Prostate gland (tissue), 2 donors: ENCODE data around the gene CFAP45. TPM values are rescaled to one million over a fixed set of nuclear protein-coding genes. Genes with fewer than 3 reads are reported as not detected.

Experiments
- DNase-seq: peaks from one replicate; pipeline ENCODE4 v3.0.0-alpha.2; 2019; ENCODE audit warnings: low spot score
- H3K27ac ChIP-seq, 2 donors: fragments of 200-600 bp; sonication (generic); 2 replicates each; pipeline ENCODE4 v1.5.1; 2017 to 2019
- H3K27me3 ChIP-seq: fragments of 200-600 bp; sonication (generic); replicated peaks from 2 replicates; pipeline ENCODE4 v1.5.1; 2019; ENCODE audit not compliant: insufficient read depth
- H3K36me3 ChIP-seq, 2 donors: fragments of 200-600 bp; sonication (generic); 1 replicate in 1 of 2; 2 replicates in 1 of 2; pipeline versions ENCODE4 v1.5.1 to v1.8.1; 2017 to 2019
- H3K4me1 ChIP-seq: fragments of 200-600 bp; sonication (generic); replicated peaks from 2 replicates; pipeline ENCODE4 v1.5.1; 2019
- H3K4me3 ChIP-seq, 2 donors: fragments of 200-600 bp; sonication (generic); 2 replicates each; pipeline ENCODE4 v1.5.1; 2017 to 2019
- H3K9me3 ChIP-seq: fragments of 200-600 bp; sonication (generic); 2 replicates; pipeline ENCODE4 v1.5.1; 2017
- CTCF ChIP-seq, 4 experiments: fragments of 200-600 bp in 2 of 4; fragments of 450-650 bp in 2 of 4; sonication (generic) in 2 of 4; IDR thresholded peaks; 1 replicate in 3 of 4; 2 replicates in 1 of 4; pipeline ENCODE4 v1.5.1; 2016 to 2019; ENCODE audit warnings: antibody characterized with exemption in 4 of 4, mild to moderate bottlenecking in 2 of 4, moderate library complexity in 2 of 4
- POLR2A ChIP-seq: fragments of 450-650 bp; IDR thresholded peaks from one replicate; pipeline ENCODE4 v1.6.1; 2016; ENCODE audit warnings: antibody characterized with exemption, mild to moderate bottlenecking
- POLR2AphosphoS5 ChIP-seq: sonication (generic); formaldehyde crosslinking; IDR thresholded peaks from one replicate; pipeline ENCODE4 v1.6.1; 2017; ENCODE audit warnings: antibody characterized with exemption
- WGBS: methylation state at CpG from one replicate; pipeline ENCODE4 v1.1.5; 2018; 5-methylcytosine and 5-hydroxymethylcytosine counted together
- intact Hi-C: fragments of 100-400 bp; cut with DNase I; formaldehyde crosslinking; loops from one replicate; pipeline ENCODE4 v1.14.2; 2022
- total RNA-seq, 2 donors: library from RNA; depleted of rRNA; stranded (reverse); fragments of >200 nt; gene quantifications; one replicate each; pipeline ENCODE4 v1.1.0, GENCODE V29; 2016

Gene CFAP45
- total RNA-seq, 2 donors from 2014 or later: 2.6 TPM; not detected in 1

GRCh38 chr1:159866905-159867663, 32.9 kb downstream of the CFAP45 start:
- H3K27me3 ChIP-seq: no peaks in the 10 kb centered on the region
- H3K4me1 ChIP-seq: no peaks in the 10 kb centered on the region
- H3K36me3 ChIP-seq: no peaks in the 10 kb centered on the region
- no peak overlapping the region for H3K27ac ChIP-seq
- H3K4me3 ChIP-seq: no peak overlapping the region
- TF ChIP-seq POLR2AphosphoS5: no peak
- no peak for TF ChIP-seq POLR2A
- no peak for TF ChIP-seq CTCF (IDR thresholded peaks at IDR 0.05)
- H3K9me3 ChIP-seq: no peaks in the 10 kb centered on the region
- WGBS: 74% methylated on average over 14 of the region's 14 CpGs
- intact Hi-C loops: no loop called here
- DNase-seq: no peak

GRCh38 chr1:159866066-159866465, 33.9 kb downstream of the CFAP45 start:
- DNase-seq: no peak
- no peak overlapping the region for H3K4me3 ChIP-seq
- no peaks in the 10 kb centered on the region for H3K9me3 ChIP-seq
- no peaks in the 10 kb centered on the region for H3K27me3 ChIP-seq
- 50% methylated on average over 1 of the region's 1 CpG for WGBS
- H3K27ac ChIP-seq: no peak overlapping the region
- no peaks in the 10 kb centered on the region for H3K4me1 ChIP-seq
- intact Hi-C loops: no loop called here
- TF ChIP-seq CTCF (IDR thresholded peaks at IDR 0.05): no peak
- TF ChIP-seq POLR2A: no peak
- TF ChIP-seq POLR2AphosphoS5: no peak
- H3K36me3 ChIP-seq: no peaks in the 10 kb centered on the region

GRCh38 chr1:159864262-159864661, 35.7 kb downstream of the CFAP45 start:
- no peaks in the 10 kb centered on the region for H3K36me3 ChIP-seq
- 92% methylated on average over 2 of the region's 2 CpGs for WGBS
- DNase-seq: no peak
- intact Hi-C loops: no loop called here
- no peaks in the 10 kb centered on the region for H3K27me3 ChIP-seq
- H3K4me1 ChIP-seq: no peaks in the 10 kb centered on the region
- no peak overlapping the region for H3K27ac ChIP-seq
- no peaks in the 10 kb centered on the region for H3K9me3 ChIP-seq
- TF ChIP-seq CTCF (IDR thresholded peaks at IDR 0.05) (no peak), POLR2AphosphoS5 (no peak), POLR2A (no peak)
- no peak overlapping the region for H3K4me3 ChIP-seq

GRCh38 chr1:159862557-159862956, 37.4 kb downstream of the CFAP45 start, which contains the start of gene VSIG8:
TSS of gene VSIG8 (minus strand) at chr1:159862657. CDS start at chr1:159862521, 136 bp downstream.
- intact Hi-C loops: no loop called here

More at GRCh38 chr1:159862557-159862956, 37.4 kb downstream of the CFAP45 start, which contains the start of gene VSIG8:
- H3K9me3 ChIP-seq: no peaks in the 10 kb centered on the region
- no peak for TF ChIP-seq POLR2A
- TF ChIP-seq CTCF (IDR thresholded peaks at IDR 0.05): no peak
- no peak for TF ChIP-seq POLR2AphosphoS5
- no peaks in the 10 kb centered on the region for H3K27me3 ChIP-seq
- H3K27ac ChIP-seq: no peak within 1 kb of the TSS
- H3K4me1 ChIP-seq: no peaks in the 10 kb centered on the region
- 83% methylated on average over 4 of the region's 4 CpGs for WGBS
- no peak within 1 kb of the TSS for H3K4me3 ChIP-seq
- DNase-seq: no peak
- H3K36me3 ChIP-seq: no peaks in the 10 kb centered on the region
